22Rv1 (cell line): Measurements from ENCODE around the gene HNRNPF.

ENCODE experiments used
- CTCF ChIP-seq: fragments of 450-650 bp; IDR thresholded peaks from 2 replicates; pipeline ENCODE4 v1.5.1; 2017; ENCODE audit warnings: mild to moderate bottlenecking
- ZFX ChIP-seq: fragments of 450-650 bp; IDR thresholded peaks from 2 replicates; pipeline ENCODE4 v1.6.1; 2017; ENCODE audit warnings: antibody characterized with exemption, borderline replicate concordance

- no peak for TF ChIP-seq CTCF
- no peak for TF ChIP-seq ZFX
Measured at GRCh38 chr10:43399320-43400310, 9.4 kb downstream of the HNRNPF start.
